OCI-LY1 (cell line): ENCODE data around the gene SLC35F2.

Source experiments
- CTCF ChIP-seq: fragments of 200-600 bp; sonication (generic), shearing (Covaris generic); IDR thresholded peaks from 2 replicates; pipeline ENCODE4 v1.5.1; 2017; ENCODE audit warnings: mild to moderate bottlenecking, antibody characterized with exemption, low read length, moderate library complexity, mixed read lengths
- EZH2 ChIP-seq: fragments of 200-600 bp; sonication (generic), shearing (Covaris generic); IDR thresholded peaks from 2 replicates; pipeline ENCODE4 v1.8.0; 2017; ENCODE audit warnings: borderline replicate concordance, mixed run types, mild to moderate bottlenecking, antibody characterized with exemption, low read length, moderate library complexity, mixed read lengths

DNA sequence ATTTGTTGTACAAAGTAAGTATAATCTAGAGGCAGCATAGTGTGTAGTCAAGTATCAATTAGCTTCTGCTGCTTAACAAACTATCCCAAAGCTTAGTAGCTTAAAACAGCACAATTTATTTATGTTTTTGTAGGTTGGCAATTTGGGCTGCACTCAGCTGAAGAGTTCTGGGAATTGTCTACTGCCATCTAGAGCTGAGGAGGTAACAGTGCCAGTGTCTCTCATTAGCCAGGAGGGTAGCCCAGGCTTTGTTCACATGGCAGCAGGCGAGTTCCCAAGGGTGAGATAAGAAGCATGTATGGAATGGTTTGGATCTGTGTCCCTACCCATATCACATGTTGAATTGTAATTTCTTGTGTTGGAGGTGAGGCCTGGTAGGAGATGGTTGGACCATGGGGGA is 100.9 kb downstream of the SLC35F2 start:
- peak; percentile 30 for TF ChIP-seq CTCF
- no peak for TF ChIP-seq EZH2
